ENCODE measurements around the gene KCNJ15. TPM values are rescaled to one million over a fixed set of nuclear protein-coding genes. Genes with fewer than 3 reads are reported as not detected.

The KCNJ15 gene
- total and polyA plus RNA-seq, 2 of the 4 experiments (the other 2 are of a cell fraction) = under 0.01 to 0.07 TPM

- no peak for ATAC-seq (ENCODE audit: low read depth)
- WGBS, 2 experiments (ENCODE audit: extremely low coverage in 2 of 2, insufficient read length in 1 of 2) = no CpG with 5 or more reads among the region's 9 CpGs
Measured at GRCh38 chr21:38229260-38229877, 27.4 kb upstream of the KCNJ15 start.

More at GRCh38 chr21:38229260-38229877, 27.4 kb upstream of the KCNJ15 start:
- H4K91ac ChIP-seq (ENCODE audit: insufficient read depth, low read depth, low read length) = no peak overlapping the region
- no peaks in the 10 kb centered on the region for H3K4me1 ChIP-seq (ENCODE audit: control insufficient read depth, insufficient read depth, low read length)
- H2AFZ ChIP-seq (replicated peaks; ENCODE audit: low read length, poor library complexity) = no peak overlapping the region
- no peaks in the 10 kb centered on the region for H3K27me3 ChIP-seq (ENCODE audit: control insufficient read depth, insufficient read depth, low read length)
- no peak overlapping the region for H3K23ac ChIP-seq (ENCODE audit: low read depth, low read length)
- dilution Hi-C loops (cut with HindIII; ENCODE audit: low sequenced_read_pairs, unreplicated experiment) (no loop called here), in situ Hi-C loops (cut with MboI; ENCODE audit: low sequenced_read_pairs) (no loop called here), intact Hi-C loops (cut with micrococcal nuclease) (no loop called here)
- BruUV-seq (replicated peaks) = no TSS peak
- no peak overlapping the region for H3K56ac ChIP-seq (ENCODE audit: extremely low read depth, insufficient read depth, low read length)
- no peak overlapping the region for H3K18ac ChIP-seq (ENCODE audit: low read depth, low read length)
- no peak overlapping the region for H4K5ac ChIP-seq (ENCODE audit: low read depth, low read length)
- H4K8ac ChIP-seq (ENCODE audit: low read depth in 2 of 2, low read length in 2 of 2) = no peak overlapping the region
- no peak overlapping the region for H3K14ac ChIP-seq (replicated peaks; ENCODE audit: low read depth, low read length)
- no peak for TF ChIP-seq USF2 (IDR thresholded peaks at IDR 0.05; ENCODE audit: low read depth, low read length)
- no peak for TF ChIP-seq NFE2L2 (IDR thresholded peaks at IDR 0.05; ENCODE audit: low read depth, low read length)
- TF ChIP-seq CTCF (conservative IDR thresholded peaks at IDR 0.05; ENCODE audit: low read depth, low read length) = no peak
- TF ChIP-seq BHLHE40 (IDR thresholded peaks at IDR 0.05; ENCODE audit: low read depth, low read length) = no peak
- TF ChIP-seq RAD21 (IDR thresholded peaks at IDR 0.05; ENCODE audit: low read length) = no peak
- TF ChIP-seq RFX5 (IDR thresholded peaks at IDR 0.05; ENCODE audit: low read depth, low read length) = no peak
- TF ChIP-seq SMC3 (IDR thresholded peaks at IDR 0.05; ENCODE audit: low read depth, low read length) = no peak
- no peak for TF ChIP-seq MAFK (IDR thresholded peaks at IDR 0.05; ENCODE audit: low read depth, low read length)
- TF ChIP-seq POLR2A (IDR thresholded peaks at IDR 0.05; ENCODE audit: low read depth, low read length) = no peak
- TF ChIP-seq RCOR1 (IDR thresholded peaks at IDR 0.05; ENCODE audit: insufficient replicate concordance, low read length) = no peak
- TF ChIP-seq MXI1 (IDR thresholded peaks at IDR 0.05; ENCODE audit: borderline replicate concordance, low read depth, low read length) = no peak
- no peak for TF ChIP-seq CHD1 (IDR thresholded peaks at IDR 0.05; ENCODE audit: low read depth, low read length)
- TF ChIP-seq ELK1 (IDR thresholded peaks at IDR 0.05; ENCODE audit: borderline replicate concordance, low read depth, low read length) = no peak
- TF ChIP-seq MAZ (IDR thresholded peaks at IDR 0.05; ENCODE audit: borderline replicate concordance, low read depth, low read length) = no peak
- H3K9me3 ChIP-seq (ENCODE audit: control insufficient read depth, insufficient read depth, low read length) = peaks cover 27% of the 10 kb centered on the region
- H2BK5ac ChIP-seq (ENCODE audit: low read depth, low read length, poor library complexity, severe bottlenecking) = no peak overlapping the region
- no peak overlapping the region for H3K9ac ChIP-seq (ENCODE audit: low read depth, low read length)
- H2BK15ac ChIP-seq (ENCODE audit: low read depth, low read length) = no peak overlapping the region
- no peaks in the 10 kb centered on the region for H3K79me1 ChIP-seq (ENCODE audit: low read depth in 1 of 2, low read length in 2 of 2)
- CTCF ChIA-PET = no interaction called here
- no peak overlapping the region for H2BK20ac ChIP-seq (ENCODE audit: low read depth, low read length)
- H2AK5ac ChIP-seq (ENCODE audit: low read depth, low read length) = no peak overlapping the region
- no peak overlapping the region for H3K4me2 ChIP-seq (ENCODE audit: low read depth, low read length)
- H4K20me1 ChIP-seq (ENCODE audit: insufficient read depth, low read length) = no peaks in the 10 kb centered on the region
- no peak overlapping the region for H3K4ac ChIP-seq (ENCODE audit: low read depth, low read length)
- DNase-seq = no peak
- no peak overlapping the region for H2AK9ac ChIP-seq (replicated peaks; ENCODE audit: low read depth, low read length, poor library complexity)
- POLR2A ChIA-PET (ENCODE audit: unreplicated experiment) = no interaction called here
- no peaks in the 10 kb centered on the region for H3K9me1 ChIP-seq (ENCODE audit: insufficient read depth, low read length)
- H2BK120ac ChIP-seq (ENCODE audit: low read depth, low read length) = no peak overlapping the region
- H3K27ac ChIP-seq (ENCODE audit: insufficient read depth, low read length) = no peak overlapping the region
- H3K36me3 ChIP-seq (ENCODE audit: control insufficient read depth, insufficient read depth, low read length) = no peaks in the 10 kb centered on the region
- no peak overlapping the region for H3K4me3 ChIP-seq (ENCODE audit: insufficient read depth, low read depth, low read length)

Measured in IMR-90 (cell line).